Fibroblast of peridontal ligament (primary cell): ENCODE data around the gene RAB7B.
A peak's percentile ranks its signal among the peaks of the same experiment; 100 is the strongest.

Experiments
- DNase-seq: peaks from one replicate; pipeline ENCODE4 v3.0.0-alpha.2; 2010; ENCODE audit errors: extremely low read depth

Gene RAB7B

DNA sequence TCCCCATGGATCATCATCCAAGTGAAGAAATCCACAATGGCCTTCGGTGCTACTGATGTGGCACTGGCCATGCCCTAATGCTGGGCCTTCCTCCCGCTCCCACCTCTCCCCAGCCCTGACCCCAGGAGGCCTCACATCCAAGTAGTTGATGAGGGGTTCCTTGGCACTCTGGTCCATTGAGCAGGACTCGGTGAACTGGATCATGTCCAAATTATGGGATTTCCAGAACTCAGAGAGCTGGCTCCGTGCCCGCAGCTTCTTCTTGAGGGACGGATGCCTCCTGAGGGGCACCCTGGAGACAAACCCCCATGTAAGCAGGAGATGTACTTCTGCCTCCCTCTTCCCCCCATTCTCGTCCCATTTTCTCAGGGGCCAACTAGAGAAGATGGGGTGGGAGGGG is 19.6 kb upstream of the RAB7B start:
- DNase-seq: no peak

DNA sequence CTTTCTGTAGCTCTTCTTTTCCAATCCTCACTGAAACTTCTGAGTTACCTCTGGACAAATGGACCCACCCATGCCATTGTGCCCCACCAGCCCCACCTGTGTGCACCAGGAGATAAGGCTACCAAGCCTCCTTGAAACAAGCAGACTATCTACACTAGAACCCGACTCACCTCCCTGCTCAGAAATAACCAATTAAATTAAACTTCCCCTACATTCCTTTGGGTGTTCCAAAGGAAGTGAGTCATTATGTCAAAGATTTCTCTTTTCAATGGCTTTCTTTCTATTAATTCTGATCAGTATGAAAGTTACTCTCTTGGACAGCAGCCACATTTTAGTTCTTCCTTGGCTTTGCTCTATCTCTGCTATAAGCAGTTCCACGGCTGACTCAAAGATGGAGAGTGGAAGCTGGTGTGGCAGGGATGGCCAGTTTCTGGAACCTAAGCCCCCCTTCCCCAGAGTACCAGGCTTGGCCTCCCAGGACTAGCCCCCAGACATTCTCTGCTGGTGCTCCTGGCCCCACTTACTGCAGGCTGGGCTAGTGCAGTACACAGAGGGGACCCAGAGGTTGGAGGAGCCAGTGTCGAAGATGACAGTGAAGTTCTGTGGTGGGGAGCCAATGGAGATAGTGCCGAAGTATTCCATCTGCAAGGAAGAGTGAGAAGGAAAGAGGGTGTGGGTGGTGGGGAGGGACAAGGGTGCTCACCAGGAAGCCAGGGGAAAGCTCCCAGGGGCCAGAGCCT is 18.6 kb upstream of the RAB7B start:
- no peak for DNase-seq

DNA sequence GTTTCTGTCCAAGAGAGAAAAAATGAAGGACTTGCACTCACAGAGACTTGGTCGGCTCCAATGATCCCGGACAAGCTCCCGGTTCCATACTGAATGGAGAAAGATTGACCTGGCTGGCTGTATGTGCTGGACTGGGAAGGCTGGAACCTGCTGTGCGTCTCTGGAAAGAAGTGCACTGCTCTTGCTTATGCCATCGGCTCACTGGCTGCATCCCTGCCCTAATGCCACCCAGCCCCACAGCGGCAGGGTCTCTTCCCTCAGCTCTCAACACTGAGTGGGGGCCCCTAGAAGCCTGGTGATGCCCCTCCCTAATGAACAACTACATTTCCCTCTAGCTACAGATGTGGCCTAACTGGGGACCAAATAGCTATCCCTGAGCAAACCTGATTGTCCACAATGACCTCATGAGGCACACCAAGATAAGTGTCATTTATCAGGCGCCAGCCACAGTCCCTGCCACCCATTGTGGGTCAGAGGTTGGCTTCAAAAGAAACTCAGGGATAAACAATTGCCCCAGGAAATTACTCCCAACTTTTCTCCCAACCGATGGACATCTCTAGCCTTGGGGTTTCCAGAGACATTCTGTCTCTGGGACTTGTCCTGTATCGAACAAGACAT is 17.9 kb upstream of the RAB7B start:
- no peak for DNase-seq

DNA sequence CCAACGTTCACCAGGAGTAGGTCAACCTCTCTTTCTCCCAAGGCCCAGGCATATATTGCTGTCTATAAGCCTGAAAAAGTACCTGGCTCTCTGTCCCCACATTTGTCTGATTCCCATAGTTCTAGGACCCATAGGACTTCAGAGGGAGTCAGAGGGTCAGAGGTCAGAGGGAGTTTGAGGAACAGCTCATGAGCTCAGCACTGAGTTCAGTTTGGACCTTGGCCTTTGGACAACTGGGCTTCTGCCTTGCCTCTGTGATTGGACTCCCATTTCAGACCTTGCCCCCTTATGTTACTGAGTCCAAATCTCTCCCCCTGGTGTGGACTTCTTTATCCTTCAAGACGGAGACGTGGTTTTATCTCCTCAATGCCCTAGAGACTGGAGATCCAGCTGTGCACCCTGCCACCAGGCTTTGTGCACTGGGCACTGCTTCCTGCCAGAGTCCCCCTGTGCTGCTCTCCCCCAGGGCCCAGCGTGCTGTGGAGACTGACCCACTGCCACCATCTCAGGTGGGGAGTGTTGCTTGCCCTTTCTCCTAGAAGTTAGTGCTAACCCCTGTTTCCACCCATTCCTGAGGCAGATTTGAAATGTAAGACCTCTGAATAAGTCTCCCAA is 17.3 kb upstream of the RAB7B start:
- DNase-seq: no peak

DNA sequence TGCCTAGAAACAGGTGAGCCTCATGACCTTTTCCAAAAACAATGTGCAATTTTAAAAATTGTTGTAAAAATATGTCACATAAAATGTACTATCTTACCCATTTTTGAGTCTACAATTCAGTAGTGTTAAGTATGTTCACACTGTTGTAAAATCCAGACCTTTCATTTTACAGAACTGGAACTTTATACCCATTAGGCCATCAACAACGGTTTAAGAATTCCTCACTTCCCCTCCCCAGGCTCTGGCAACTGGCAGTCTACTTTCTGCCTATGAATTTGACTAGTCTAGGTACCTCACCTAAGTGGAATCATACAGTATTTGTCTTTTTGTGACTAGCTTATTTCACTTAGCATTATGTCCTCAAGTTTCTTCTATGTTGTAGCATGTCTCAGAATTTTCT is 11.9 kb upstream of the RAB7B start:
- no peak for DNase-seq

DNA sequence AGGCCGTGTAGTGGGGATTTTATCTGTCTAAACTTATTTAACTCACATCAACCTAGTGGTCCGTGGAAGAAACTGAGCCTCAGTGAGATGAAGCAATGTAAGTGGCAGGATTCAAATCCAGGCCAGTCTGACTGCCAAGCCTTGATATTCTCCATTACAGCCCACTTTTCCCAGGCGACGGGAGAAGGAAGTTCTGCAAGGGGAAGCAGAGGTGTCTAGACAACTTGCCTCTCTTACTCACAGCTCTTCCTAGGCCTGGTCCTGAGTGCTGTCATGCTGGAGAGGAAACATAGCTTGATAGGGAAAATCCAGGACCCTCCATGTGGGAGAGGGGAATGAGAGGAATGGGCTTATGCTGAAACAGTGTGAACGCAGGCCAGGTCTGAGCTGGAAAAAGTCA is 11.4 kb upstream of the RAB7B start:
- DNase-seq: no peak

DNA sequence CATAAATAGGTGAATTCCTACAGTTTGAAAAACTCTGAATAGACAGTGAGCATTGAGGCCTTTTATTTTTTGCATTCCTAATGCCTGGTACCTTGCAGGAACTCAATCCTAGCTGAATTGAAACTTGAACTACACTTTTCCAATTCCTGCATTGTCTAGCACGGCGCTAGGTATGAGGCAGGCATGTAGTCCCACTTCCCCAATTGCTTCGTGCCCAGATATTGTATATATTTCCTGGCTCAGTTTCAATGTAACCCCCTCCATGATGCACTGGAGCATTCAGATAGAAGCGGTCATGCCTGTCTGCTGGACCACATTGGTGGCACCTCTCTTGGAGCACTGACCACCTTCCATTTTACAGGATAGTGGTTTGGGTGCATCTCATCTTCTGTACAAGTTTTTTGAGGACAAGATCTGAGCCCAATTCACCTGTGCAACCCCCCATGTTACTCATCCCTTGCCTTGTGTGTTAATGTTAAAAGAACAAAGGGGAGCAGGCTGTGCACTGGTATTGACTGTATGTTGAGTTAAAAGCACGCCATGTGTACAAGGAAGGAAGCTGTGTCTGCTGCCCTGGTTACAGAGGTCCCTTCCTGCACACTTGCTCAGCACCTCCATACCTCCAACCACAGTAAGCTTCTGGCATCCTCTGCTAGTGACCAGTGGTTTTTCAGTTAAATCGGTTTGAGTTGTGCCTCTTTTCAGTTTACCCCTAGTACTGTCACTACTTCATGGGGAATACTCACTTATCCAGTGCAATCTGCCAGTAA is 10.0 kb upstream of the RAB7B start:
- no peak for DNase-seq

DNA sequence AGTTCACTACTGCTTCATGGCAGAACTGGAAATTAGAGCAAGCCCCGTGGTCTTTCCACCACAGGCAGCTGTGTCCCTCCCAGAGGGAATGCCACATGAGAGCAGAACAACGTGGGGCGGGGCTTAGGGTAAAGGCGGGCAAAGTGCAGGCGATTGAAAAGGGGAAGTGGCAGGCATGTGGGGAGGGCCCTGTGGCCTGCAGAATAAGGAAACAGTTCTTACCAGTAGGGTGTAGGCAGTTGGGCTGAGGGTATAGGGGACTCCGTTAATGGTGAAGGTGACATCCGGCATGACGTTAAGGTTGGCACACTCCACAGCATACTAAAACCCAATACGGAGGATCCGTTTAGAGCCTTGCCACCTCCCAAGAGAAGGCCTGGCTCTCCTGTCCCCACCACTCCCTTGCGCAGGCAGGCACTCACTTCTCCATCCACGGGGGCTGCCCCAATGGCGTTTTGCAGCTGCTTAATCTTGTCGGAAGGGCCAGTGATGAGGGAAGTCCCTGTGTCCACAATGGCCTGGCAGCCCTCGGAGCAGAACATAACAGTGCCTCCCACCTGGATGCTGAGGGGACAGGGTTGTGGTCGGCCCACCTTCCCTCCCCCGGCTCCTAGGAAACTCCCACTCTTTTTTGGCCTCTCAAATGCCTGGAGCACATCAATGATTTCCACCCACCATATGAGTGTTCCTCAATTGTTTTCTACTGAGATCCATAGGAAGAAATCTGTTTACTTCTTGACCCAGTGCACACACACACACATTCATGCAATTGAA is 9.1 kb upstream of the RAB7B start:
- DNase-seq: no peak

DNA sequence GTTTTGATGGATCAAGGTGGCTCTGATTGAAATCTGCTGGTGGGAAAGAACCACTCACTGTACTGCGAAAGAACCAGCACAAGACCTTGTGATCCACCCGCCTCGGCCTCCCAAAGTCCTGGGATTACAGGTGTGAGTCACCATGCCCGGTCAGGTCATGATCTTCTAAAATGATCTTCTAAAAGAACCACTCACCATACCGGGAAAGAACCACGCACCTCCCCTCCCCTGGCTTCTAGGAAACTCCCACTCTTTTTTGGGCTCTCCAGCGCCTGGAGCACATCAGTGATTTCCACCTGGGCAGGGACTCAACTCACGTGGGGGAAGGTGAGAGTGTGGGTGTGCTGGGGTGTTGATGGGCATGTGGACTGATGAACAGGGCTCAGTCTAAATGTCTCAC is 7.9 kb upstream of the RAB7B start:
- DNase-seq: no peak

DNA sequence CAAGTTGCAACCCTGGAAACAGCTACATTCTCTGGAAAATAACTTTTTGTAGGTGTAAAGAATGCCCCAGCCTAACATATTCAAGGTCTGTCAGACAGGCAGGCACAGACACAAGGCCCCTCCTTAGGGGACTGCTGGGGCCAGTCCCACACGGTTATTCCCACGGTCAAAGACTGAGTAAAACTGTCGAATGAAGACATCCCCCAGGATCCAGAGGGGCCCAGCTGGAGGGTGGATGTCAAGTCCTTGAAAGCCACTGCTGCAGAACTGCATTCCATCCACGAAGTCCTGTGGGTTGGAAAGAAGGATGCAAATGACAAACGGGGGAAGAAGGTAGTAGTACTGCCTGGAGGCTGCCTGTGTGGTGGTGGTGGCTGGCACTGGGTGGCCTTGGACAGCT is 6.9 kb upstream of the RAB7B start:
- no peak for DNase-seq

DNA sequence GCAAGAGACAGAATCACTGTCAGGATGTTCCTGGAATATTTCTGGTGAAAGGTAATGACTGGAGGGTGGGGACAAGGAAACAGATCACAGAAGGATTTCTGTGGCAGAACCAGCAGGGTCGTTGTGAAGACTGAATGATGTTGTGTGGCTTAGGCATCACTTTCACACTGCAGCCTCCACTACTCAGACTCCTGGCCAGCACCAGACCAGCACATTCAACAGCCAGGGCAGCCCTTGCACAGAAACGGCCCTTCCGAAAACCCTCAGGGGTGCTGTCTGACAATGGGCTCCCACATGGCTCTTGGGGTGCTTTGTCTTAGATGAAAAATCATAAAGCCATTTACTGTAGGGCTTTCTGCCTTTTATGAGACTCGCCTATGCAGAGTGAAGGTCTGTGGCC is 3.8 kb upstream of the RAB7B start:
- DNase-seq: no peak

DNA sequence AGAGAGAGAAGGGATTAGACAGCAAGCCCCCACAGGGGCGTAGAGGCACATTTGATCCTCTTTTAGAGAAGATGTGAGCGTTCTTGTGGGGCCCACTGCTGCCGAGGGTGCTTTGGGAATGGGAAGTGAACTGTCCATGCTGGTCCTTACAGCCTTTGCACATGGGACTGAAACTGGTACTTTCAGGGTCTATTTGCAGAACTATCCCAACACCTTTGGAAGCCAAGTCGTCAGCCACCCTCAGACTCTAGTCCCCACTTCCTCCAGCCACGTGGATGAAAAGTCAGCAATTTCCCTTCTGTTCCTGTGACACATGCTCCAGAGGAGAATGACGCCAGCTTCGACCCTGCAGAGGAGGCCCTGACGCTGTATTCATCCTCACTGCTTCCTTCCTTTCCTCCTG is 2.6 kb upstream of the RAB7B start:
- no peak for DNase-seq

DNA sequence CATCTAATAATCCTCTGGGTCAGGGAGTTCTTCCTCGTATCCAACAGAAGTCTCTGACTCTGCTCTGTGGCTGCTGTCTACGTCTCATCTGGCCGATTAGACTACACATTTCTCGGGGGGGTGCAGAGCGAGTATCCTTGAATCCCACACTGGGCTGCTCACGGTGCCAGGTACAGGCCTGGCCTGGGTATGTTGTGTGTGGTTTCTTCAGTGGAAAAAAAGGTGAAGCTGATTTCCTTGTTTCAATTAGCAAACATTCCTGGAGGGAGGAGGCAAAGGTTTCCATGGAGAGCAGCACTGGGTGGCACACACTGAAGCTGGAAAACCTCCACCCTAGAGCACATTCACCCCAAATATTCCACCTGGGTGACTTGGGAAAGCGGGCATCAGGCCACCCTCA is 2.0 kb upstream of the RAB7B start:
- DNase-seq: no peak

DNA sequence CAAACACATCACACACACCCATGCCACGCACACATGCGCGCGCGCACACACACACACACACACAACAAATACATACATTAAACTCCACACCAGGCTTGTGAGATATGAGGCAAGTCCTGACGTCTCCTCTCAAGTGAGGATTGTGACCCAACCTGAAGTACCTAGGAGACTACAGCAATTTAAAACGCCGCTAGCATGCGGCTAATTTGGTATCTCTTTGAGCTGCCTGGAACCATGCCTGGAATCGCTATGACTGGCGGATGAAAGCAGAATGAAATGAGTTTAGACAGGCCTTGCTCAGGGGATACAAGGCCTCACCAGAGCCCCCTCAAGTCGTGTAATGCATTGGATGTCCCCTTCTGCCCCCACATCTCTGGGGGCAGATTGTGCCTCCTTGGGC is 1.6 kb upstream of the RAB7B start:
- no peak for DNase-seq

DNA sequence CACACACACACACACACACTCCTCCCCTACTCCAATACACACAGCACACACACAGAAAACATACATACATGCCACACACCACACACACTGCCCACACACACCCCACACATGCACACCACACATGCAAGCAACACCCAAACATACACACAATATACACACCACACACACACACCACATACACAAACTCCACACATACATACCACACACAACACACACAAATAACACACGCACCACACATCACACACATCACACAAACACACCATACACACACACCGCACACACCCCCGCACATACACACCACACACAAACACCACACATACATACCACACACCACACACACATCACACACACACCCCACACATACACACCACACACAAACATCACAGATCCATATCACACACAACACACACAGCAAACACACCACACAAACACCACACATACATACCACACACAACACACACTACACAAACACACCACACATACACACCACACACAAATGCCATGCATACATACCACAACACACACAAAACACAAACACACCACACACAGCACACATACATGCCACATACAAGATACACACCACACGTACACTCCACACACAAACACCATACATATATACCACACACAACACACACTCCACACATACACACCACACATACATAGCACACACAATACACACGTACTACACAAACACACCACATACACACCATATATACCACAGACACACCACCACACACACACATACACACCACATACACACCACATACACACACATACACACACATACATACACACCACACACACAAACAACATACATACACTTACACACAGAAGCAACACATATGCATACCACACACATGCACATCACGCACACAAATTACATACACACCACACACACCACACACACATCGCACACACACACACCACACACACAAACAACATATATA is 932 bp upstream of the RAB7B start:
- no peak for DNase-seq

DNA sequence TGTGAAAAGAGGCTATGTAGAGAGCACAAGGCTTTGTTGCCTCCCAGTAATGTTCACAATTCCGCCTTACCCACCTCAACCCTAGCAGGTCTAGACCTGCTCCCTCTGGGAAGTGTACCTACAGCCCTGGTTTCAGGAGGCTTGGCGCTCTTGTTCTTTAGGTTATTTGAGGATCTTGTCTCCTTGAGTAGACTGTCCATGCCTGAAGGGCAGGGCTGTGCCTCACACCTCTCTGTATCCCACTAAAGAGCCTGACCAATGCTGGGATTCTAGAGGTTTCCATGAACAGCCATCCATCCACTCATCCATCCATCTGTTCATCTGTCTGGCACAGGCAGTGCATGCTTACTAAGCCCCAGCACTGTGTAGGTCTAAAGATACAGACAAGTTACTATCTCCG is 1.0 kb downstream of the RAB7B start:
- no peak for DNase-seq

DNA sequence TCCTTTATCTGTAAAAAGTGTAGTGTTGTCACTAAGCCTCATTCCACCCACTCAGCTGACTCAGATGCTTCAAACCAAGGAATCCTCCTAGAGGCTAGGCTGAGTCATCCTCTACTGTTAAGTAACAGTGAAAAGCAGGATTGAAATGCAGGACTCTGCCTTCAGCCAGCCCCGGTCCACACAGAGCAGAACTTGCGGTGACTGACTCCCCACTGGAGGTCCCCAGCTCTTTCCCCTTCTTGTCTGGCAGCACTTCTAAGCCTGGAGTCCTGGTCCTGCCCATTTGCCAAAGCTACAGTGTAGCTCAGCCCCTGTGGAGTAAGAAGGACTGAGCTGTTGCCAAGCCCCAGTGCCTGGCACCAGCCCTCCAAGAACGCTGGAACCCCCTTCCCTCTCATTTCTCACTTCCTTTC is 1.7 kb downstream of the RAB7B start:
- peak; percentile 93 for DNase-seq

DNA sequence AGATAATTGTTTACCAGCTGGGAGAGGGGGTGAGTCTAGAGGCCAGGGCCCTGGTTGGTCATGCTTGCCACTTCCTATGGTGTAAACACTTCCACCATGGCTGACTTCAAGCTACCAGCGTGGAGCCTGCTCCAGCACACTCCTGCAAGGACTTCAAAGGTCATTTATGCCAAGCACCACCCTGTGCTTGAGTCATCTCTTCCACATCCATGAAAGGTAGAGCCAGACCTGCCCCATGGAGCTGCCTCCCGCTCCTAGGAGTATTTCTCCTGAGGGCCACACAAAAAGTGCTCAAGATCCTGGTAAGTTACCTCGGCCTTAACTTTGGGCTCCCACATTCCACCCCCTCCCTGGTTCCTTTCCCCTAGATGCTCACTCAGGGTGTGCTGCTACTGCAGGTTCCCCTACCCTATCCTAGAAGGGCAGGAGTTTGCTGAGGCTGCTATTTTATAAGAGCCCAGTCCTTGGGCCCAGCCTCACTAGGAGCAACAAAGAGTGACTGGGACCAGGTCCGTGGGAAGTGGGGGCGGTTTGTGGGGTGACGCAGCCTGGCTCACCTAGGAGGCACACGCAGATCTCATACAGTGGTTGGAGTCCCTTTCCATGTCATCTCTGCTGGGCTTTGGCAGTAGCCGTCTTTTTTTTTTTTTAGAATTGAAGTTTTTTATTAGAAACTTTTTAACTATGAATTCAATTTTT is 2.4 kb downstream of the RAB7B start:
- no peak for DNase-seq

DNA sequence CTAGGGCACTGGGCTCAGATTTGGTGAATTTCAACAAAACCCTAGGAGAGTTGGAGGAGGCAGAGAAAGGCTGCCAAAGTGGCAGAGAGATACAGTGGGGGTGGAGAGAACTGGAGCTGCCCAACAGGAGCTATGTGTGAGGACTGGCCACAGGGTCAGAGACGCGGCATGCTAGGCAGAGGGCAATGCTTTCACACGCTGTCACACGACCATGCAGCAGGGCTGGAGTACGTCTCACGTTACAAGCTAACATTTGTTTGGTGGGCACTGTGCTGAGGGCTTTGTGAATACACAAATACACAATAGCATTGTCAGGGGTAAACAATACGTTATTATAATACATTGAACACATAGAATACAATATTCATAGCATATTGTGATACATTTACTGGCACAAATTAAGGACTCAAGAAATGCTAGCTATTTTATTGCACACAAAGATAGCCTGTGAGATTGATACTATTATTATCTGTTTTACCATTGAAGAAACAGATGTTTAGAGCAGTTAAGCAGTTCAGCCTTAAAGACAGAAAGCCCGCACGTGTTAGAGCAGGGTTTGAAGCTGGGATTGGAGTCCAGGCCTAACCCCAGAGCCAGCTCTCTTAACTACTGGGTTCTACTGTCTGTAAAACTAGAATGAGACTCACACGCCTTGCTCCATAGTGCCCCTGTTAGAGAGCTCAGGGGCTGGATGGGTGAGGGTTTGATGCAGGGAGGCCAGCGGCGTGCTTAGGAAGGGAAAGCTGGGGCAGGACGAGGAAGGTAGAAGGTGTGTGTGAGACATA is 4.5 kb downstream of the RAB7B start:
- no peak for DNase-seq
